Left ventricle myocardium inferior (tissue), 1 donor: Measurements from ENCODE around the gene GHSR. TPM values are rescaled to one million over a fixed set of nuclear protein-coding genes. Genes with fewer than 3 reads are reported as not detected.

ENCODE experiments used
- DNase-seq: peaks from one replicate; pipeline ENCODE4 v3.0.0-alpha.2; 2020
- H3K27ac ChIP-seq: fragments of 200-600 bp; replicated peaks from 2 replicates; pipeline ENCODE4 v1.8.0; 2021
- H3K27me3 ChIP-seq: fragments of 200-600 bp; 2 replicates; pipeline ENCODE4 v1.8.0; 2021; ENCODE audit warnings: low read depth
- H3K36me3 ChIP-seq: fragments of 200-600 bp; 2 replicates; pipeline ENCODE4 v1.8.0; 2021
- H3K4me1 ChIP-seq: fragments of 200-600 bp; 2 replicates; pipeline ENCODE4 v1.8.0; 2021
- H3K4me3 ChIP-seq: fragments of 200-600 bp; 2 replicates; pipeline ENCODE4 v1.8.0; 2021; ENCODE audit warnings: mild to moderate bottlenecking, moderate library complexity
- H3K9me3 ChIP-seq: fragments of 200-600 bp; replicated peaks from 2 replicates; pipeline ENCODE4 v1.8.0; 2021
- CTCF ChIP-seq: fragments of 200-600 bp; IDR thresholded peaks from 2 replicates; pipeline ENCODE4 v1.8.0; 2021; ENCODE audit warnings: antibody characterized with exemption, mild to moderate bottlenecking, borderline replicate concordance
- intact Hi-C: fragments of 100-400 bp; cut with micrococcal nuclease; formaldehyde crosslinking; loops from one replicate; pipeline ENCODE4 v1.11.0; 2022
- total RNA-seq: library from RNA; stranded (reverse); fragmentation: NEBNext Ultra II Directional; extraction: Animal tissue kit (Norgen Biotek cat#: 25700); gene quantifications from one replicate; pipeline ENCODE4 v1.2.1, GENCODE V29; 2021
- donor health status: DM: no; HTN: yes; CAD: no; lungs with severe emphysema.

GHSR gene
- total RNA-seq, 1 donor from 2014 or later: not detected

- DNase-seq: no peak
- Histone ChIP-seq H3K27ac (no peak overlapping the region), H3K27me3 (no peaks in the 10 kb centered on the region), H3K4me3 (no peak overlapping the region), H3K36me3 (peaks cover 52% of the 10 kb centered on the region), H3K9me3 (no peaks in the 10 kb centered on the region), H3K4me1 (no peaks in the 10 kb centered on the region)
- no peak for TF ChIP-seq CTCF
- intact Hi-C loops: no loop called here
Observed at GRCh38 chr3:172398484-172398883, 49.8 kb downstream of the GHSR start.

GRCh38 chr3:172397716-172398405 is 50.4 kb downstream of the GHSR start:
- H3K9me3 ChIP-seq: no peaks in the 10 kb centered on the region
- H3K36me3 ChIP-seq: peaks cover 52% of the 10 kb centered on the region
- H3K4me1 ChIP-seq: no peaks in the 10 kb centered on the region
- no peak for DNase-seq
- no peak overlapping the region for H3K27ac ChIP-seq
- H3K4me3 ChIP-seq: no peak overlapping the region
- intact Hi-C loops: no loop called here
- no peaks in the 10 kb centered on the region for H3K27me3 ChIP-seq
- no peak for TF ChIP-seq CTCF

- DNase-seq: no peak
- Histone ChIP-seq H3K27ac (no peak overlapping the region), H3K9me3 (no peaks in the 10 kb centered on the region), H3K36me3 (peaks cover 40% of the 10 kb centered on the region), H3K27me3 (no peaks in the 10 kb centered on the region), H3K4me1 (peaks cover 8% of the 10 kb centered on the region), H3K4me3 (no peak overlapping the region)
- intact Hi-C loops: no loop called here
- TF ChIP-seq CTCF: no peak
Observed at GRCh38 chr3:172396400-172396799, 51.9 kb downstream of the GHSR start.

- intact Hi-C loops: no loop called here
- Histone ChIP-seq H3K4me3 (no peak overlapping the region), H3K36me3 (peaks cover 26% of the 10 kb centered on the region), H3K27ac (no peak overlapping the region), H3K9me3 (no peaks in the 10 kb centered on the region), H3K27me3 (no peaks in the 10 kb centered on the region), H3K4me1 (peaks cover 25% of the 10 kb centered on the region)
- TF ChIP-seq CTCF: no peak
- no peak for DNase-seq
Observed at GRCh38 chr3:172394692-172395091, 53.6 kb downstream of the GHSR start.

Other genes with a start within 250 kb of the GHSR start
- 12.6 TPM for gene TNFSF10, start 75.0 kb upstream of the GHSR start, total RNA-seq